Lower leg skin (tissue), 4 donors: ENCODE measurements around the gene EGFLAM. TPM values are rescaled to one million over a fixed set of nuclear protein-coding genes. Genes with fewer than 3 reads are reported as not detected.

Source experiments
- DNase-seq, 2 donors: peaks; one replicate each; pipeline ENCODE4 v3.0.0-alpha.2; 2019; ENCODE audit warnings: low spot score in 2 of 2
- H3K4me3 ChIP-seq: fragments of 200-600 bp; sonication (generic); 2 replicates; pipeline ENCODE4 v1.5.1; 2017; ENCODE audit warnings: mild to moderate bottlenecking, low read depth; ENCODE audit not compliant: poor library complexity, severe bottlenecking
- POLR2A ChIP-seq, 2 donors: fragments of 450-650 bp; IDR thresholded peaks; one replicate each; pipeline ENCODE4 v1.6.1; 2016 to 2017; ENCODE audit warnings: antibody characterized with exemption in 2 of 2, mild to moderate bottlenecking in 1 of 2, moderate library complexity in 1 of 2
- WGBS, 2 donors: methylation state at CpG; one replicate each; pipeline ENCODE4 v1.1.5; 2018; 5-methylcytosine and 5-hydroxymethylcytosine counted together
- intact Hi-C: fragments of 100-400 bp; cut with DNase I; formaldehyde crosslinking; loops from one replicate; pipeline ENCODE4 v1.15.0; 2023; ENCODE audit warnings: low total_unique reads
- total RNA-seq, 4 donors: library from RNA; depleted of rRNA; stranded (reverse); fragments of >200 nt; gene quantifications; one replicate each; pipeline ENCODE4 v1.1.0, GENCODE V29; 2016
- TF ChIP-seq, protein P1 (sequence below), 3 donors: fragments of 450-650 bp; IDR thresholded peaks; one replicate each; pipeline ENCODE4 v1.5.1; 2016; ENCODE audit warnings: antibody characterized with exemption in 3 of 3, mild to moderate bottlenecking in 3 of 3, moderate library complexity in 2 of 3

EGFLAM gene
- total RNA-seq, 4 donors from 2014 or later: 0.72 to 4.4 (median 2.7) TPM

GRCh38 chr5:38379350-38379937 lies 121.1 kb downstream of the EGFLAM start:
- intact Hi-C loops: no loop called here
- no peak for DNase-seq
- 52 to 55% methylated on average over 7 of the region's 7 CpGs for WGBS, 2 donors
- TF ChIP-seq, protein P1, sequence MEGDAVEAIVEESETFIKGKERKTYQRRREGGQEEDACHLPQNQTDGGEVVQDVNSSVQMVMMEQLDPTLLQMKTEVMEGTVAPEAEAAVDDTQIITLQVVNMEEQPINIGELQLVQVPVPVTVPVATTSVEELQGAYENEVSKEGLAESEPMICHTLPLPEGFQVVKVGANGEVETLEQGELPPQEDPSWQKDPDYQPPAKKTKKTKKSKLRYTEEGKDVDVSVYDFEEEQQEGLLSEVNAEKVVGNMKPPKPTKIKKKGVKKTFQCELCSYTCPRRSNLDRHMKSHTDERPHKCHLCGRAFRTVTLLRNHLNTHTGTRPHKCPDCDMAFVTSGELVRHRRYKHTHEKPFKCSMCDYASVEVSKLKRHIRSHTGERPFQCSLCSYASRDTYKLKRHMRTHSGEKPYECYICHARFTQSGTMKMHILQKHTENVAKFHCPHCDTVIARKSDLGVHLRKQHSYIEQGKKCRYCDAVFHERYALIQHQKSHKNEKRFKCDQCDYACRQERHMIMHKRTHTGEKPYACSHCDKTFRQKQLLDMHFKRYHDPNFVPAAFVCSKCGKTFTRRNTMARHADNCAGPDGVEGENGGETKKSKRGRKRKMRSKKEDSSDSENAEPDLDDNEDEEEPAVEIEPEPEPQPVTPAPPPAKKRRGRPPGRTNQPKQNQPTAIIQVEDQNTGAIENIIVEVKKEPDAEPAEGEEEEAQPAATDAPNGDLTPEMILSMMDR (IDR thresholded peaks at IDR 0.05): no peak
- TF ChIP-seq POLR2A (IDR thresholded peaks at IDR 0.05): no peak
- no peak overlapping the region for H3K4me3 ChIP-seq

DNA sequence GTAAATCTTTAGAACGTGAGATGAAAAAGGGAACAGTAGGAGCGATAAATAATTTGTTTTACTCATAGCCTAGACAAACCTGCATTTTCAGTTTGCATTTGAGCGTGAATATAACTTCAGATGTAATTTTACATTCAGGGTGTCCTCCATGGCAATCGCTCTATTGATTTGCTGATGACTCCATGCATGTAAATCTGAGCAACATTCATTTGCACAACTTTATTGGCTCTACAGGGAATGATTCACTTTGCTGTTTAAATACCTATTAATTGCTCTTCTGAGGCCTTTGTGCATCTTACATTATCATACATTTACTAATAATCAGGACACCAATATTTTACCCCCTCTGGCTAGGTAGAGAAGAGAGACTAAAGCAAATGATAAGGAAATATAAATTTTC lies 122.2 kb downstream of the EGFLAM start:
- intact Hi-C loops: no loop called here
- no peak for DNase-seq
- H3K4me3 ChIP-seq: no peak overlapping the region
- TF ChIP-seq POLR2A (IDR thresholded peaks at IDR 0.05): no peak
- TF ChIP-seq, protein P1 (IDR thresholded peaks at IDR 0.05): no peak
- WGBS, 2 donors: 81 to 89% methylated on average over 4 of the region's 4 CpGs

DNA sequence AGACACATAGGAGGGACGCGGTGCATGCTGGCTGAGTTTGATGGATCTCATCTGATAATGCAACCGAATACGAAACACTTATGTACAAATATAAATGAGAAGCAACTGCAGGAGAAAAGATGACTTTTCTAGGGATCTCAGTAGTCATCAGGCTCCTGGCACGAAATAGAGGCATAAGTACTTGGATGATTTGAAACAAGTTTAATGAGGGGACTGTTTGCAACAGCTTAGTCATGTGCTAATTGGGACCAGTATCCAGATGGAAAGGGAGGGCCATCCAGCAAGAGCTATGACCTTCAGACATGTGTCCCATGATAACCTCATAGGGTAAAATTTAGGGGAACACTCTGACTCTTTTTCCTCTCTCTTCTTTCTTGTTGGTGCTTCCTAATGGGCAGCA lies 123.0 kb downstream of the EGFLAM start:
- TF ChIP-seq, protein P1 (IDR thresholded peaks at IDR 0.05): no peak
- no peak for TF ChIP-seq POLR2A (IDR thresholded peaks at IDR 0.05)
- intact Hi-C loops: no loop called here
- 67 to 81% methylated on average over 5 of the region's 5 CpGs for WGBS, 2 donors
- DNase-seq: no peak
- H3K4me3 ChIP-seq: no peak overlapping the region

DNA sequence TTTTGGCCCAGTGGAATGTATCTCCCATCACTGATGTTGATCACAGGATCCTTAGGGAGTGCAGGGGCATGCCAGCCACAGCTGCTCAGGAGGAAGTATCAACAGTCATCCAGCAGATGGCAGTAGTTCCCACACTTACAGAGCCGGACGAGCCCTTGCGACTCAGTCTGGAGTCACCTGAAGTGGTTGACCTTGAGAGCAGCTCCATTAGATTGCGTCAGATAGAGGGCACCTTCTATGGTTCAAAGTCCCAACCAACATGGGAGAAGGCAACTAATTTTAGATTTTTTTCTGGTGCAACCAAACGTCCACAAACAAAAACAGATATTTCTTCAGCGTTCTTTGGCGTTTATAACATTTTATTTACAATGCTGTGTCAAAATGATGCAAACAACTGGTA lies 124.5 kb downstream of the EGFLAM start:
- intact Hi-C loops: no loop called here
- TF ChIP-seq, protein P1 (IDR thresholded peaks at IDR 0.05): peak in 1 of 3 donors; percentile 54
- TF ChIP-seq POLR2A (IDR thresholded peaks at IDR 0.05): no peak
- peak; percentile 58 to 87 for DNase-seq
- H3K4me3 ChIP-seq: no peak overlapping the region
- 34 to 38% methylated on average over 7 of the region's 7 CpGs for WGBS, 2 donors

GRCh38 chr5:38383701-38384100 lies 125.3 kb downstream of the EGFLAM start:
- no peak overlapping the region for H3K4me3 ChIP-seq
- WGBS, 2 donors: 72 to 74% methylated on average over 3 of the region's 3 CpGs
- TF ChIP-seq, protein P1 (IDR thresholded peaks at IDR 0.05): no peak
- TF ChIP-seq POLR2A (IDR thresholded peaks at IDR 0.05): no peak
- intact Hi-C loops: no loop called here
- no peak for DNase-seq

GRCh38 chr5:38384396-38384795 lies 126.0 kb downstream of the EGFLAM start:
- no peak for DNase-seq
- TF ChIP-seq POLR2A (IDR thresholded peaks at IDR 0.05): no peak
- TF ChIP-seq, protein P1 (IDR thresholded peaks at IDR 0.05): no peak
- no peak overlapping the region for H3K4me3 ChIP-seq
- intact Hi-C loops: no loop called here
- WGBS, 2 donors: 78 to 88% methylated on average over 3 of the region's 3 CpGs
